Endothelial cell of umbilical vein (primary cell): ENCODE measurements around the gene CACNB4. TPM values are rescaled to one million over a fixed set of nuclear protein-coding genes. Genes with fewer than 3 reads are reported as not detected.

Source experiments
- BruUV-seq: library from RNA; stranded (reverse); fragments of 400-500 nt; replicated peaks from 2 replicates; lab custom pipeline; 2021; lab: Mats Ljungman, UMichigan
- CTCF ChIA-PET: fragments of 300-600, 350-600 bp; sonication (Branson Sonifier 250); formaldehyde crosslinking; loops from one replicate; lab custom pipeline; 2021; ENCODE audit warnings: antibody characterized with exemption, inconsistent platforms; lab: Charles Lee
- POLR2A ChIA-PET: fragments of 300-600, 350-600 bp; sonication (Branson Sonifier 250); formaldehyde crosslinking; loops from one replicate; lab custom pipeline; 2021; ENCODE audit warnings: antibody characterized with exemption, inconsistent platforms; lab: Charles Lee
- DNase-seq: peaks from one replicate; pipeline ENCODE4 v3.0.0-alpha.2; 2011; ENCODE audit warnings: low read depth, low spot score
- FAIRE-seq: peaks from 2 replicates; lab custom pipeline; 2011; peaks lifted over from hg19 to GRCh38; lab: Jason Lieb, UNC
- H2AFZ ChIP-seq: 2 replicates; pipeline ENCODE4 v1.6.0; 2012; ENCODE audit warnings: low read depth, low read length, control low read depth, inconsistent platforms
- H3K27ac ChIP-seq: 2 replicates; pipeline ENCODE4 v1.5.1; 2011; ENCODE audit warnings: low read depth, mild to moderate bottlenecking, control low read depth, low read length, moderate library complexity; ENCODE audit not compliant: insufficient read depth
- H3K27me3 ChIP-seq, 2 experiments: 2 replicates each; pipeline versions ENCODE4 v1.6.0 to v1.6.1; 2011; ENCODE audit warnings: low read length in 2 of 2, mixed read lengths in 1 of 2; ENCODE audit not compliant: control insufficient read depth in 2 of 2, insufficient read depth in 2 of 2
- H3K36me3 ChIP-seq, 2 experiments: 2 replicates in 1 of 2; 3 replicates in 1 of 2; pipeline ENCODE4 v1.5.1; 2011; ENCODE audit warnings: low read length in 2 of 2, mild to moderate bottlenecking in 1 of 2, moderate library complexity in 1 of 2; ENCODE audit not compliant: control insufficient read depth in 2 of 2, insufficient read depth in 2 of 2; ENCODE audit errors: extremely low read depth in 1 of 2
- H3K4me1 ChIP-seq: 3 replicates; pipeline ENCODE4 v1.5.1; 2011; ENCODE audit warnings: mild to moderate bottlenecking, low read length; ENCODE audit not compliant: control insufficient read depth, insufficient read depth; ENCODE audit errors: extremely low read depth
- H3K4me2 ChIP-seq: 2 replicates; pipeline ENCODE4 v1.6.1; 2011; ENCODE audit warnings: low read length, control low read depth, mixed read lengths; ENCODE audit not compliant: insufficient read depth
- H3K4me3 ChIP-seq, 3 experiments: fragments of 200-600 bp in 1 of 3; sonication (generic), shearing (Covaris generic) in 1 of 3; replicated peaks in 1 of 3; 2 replicates each; pipeline ENCODE4 v1.5.1; 2011 to 2016; ENCODE audit warnings: control low read depth in 3 of 3, low read length in 3 of 3, mild to moderate bottlenecking in 2 of 3, inconsistent platforms in 1 of 3, low read depth in 1 of 3, moderate library complexity in 1 of 3; ENCODE audit not compliant: insufficient read depth in 1 of 3
- H3K79me2 ChIP-seq: 2 replicates; pipeline ENCODE4 v1.6.0; 2012; ENCODE audit warnings: low read length, inconsistent platforms; ENCODE audit not compliant: control insufficient read depth, insufficient read depth
- H3K9ac ChIP-seq: replicated peaks from 2 replicates; pipeline ENCODE3; 2011; ENCODE audit warnings: low read length, control low read depth; ENCODE audit not compliant: insufficient read depth; ENCODE audit errors: extremely low read depth
- H3K9me1 ChIP-seq: replicated peaks from 3 replicates; pipeline ENCODE4 v1.6.0; 2011; ENCODE audit warnings: mild to moderate bottlenecking, low read length; ENCODE audit not compliant: control insufficient read depth, insufficient read depth; ENCODE audit errors: extremely low read depth
- H3K9me3 ChIP-seq: replicated peaks from 2 replicates; pipeline ENCODE4 v1.5.1; 2012; ENCODE audit warnings: low read length, inconsistent platforms; ENCODE audit not compliant: control insufficient read depth, insufficient read depth
- H4K20me1 ChIP-seq: replicated peaks from 2 replicates; pipeline ENCODE3; 2011; ENCODE audit warnings: mild to moderate bottlenecking, low read length; ENCODE audit not compliant: control insufficient read depth, insufficient read depth; ENCODE audit errors: extremely low read depth
- CTCF ChIP-seq, 2 donors: IDR thresholded peaks; 1 replicate in 1 of 2; 2 replicates in 1 of 2; pipeline ENCODE4 v1.5.1; 2011; ENCODE audit warnings: low read length in 2 of 2, mild to moderate bottlenecking in 2 of 2, moderate library complexity in 2 of 2, control low read depth in 1 of 2, inconsistent platforms in 1 of 2, low read depth in 1 of 2; ENCODE audit not compliant: insufficient read depth in 1 of 2; ENCODE audit errors: extremely low read depth in 1 of 2
- EZH2 ChIP-seq: IDR thresholded peaks from 2 replicates; pipeline ENCODE4 v1.6.1; 2012; ENCODE audit warnings: borderline replicate concordance, low read depth, mild to moderate bottlenecking, moderate library complexity, low read length, inconsistent platforms; ENCODE audit not compliant: severe bottlenecking
- FOS ChIP-seq: IDR thresholded peaks from 2 replicates; pipeline ENCODE4 v1.6.1; 2011; ENCODE audit warnings: mild to moderate bottlenecking, low read length, moderate library complexity, borderline replicate concordance; ENCODE audit not compliant: insufficient read depth
- GATA2 ChIP-seq: IDR thresholded peaks from 2 replicates; pipeline ENCODE4 v1.7.0; 2011; ENCODE audit warnings: low read depth, mild to moderate bottlenecking, moderate library complexity, mixed read lengths, low read length; ENCODE audit not compliant: insufficient read length, insufficient read depth
- JUN ChIP-seq: IDR thresholded peaks from 2 replicates; pipeline ENCODE4 v1.6.1; 2011; ENCODE audit warnings: borderline replicate concordance, low read depth; ENCODE audit not compliant: insufficient read length, insufficient read depth
- MAX ChIP-seq: IDR thresholded peaks from 2 replicates; pipeline ENCODE4 v1.6.1; 2011; ENCODE audit not compliant: insufficient read depth, insufficient read length
- MYC ChIP-seq: IDR thresholded peaks from one replicate; pipeline ENCODE4 v1.6.1; 2011; ENCODE audit warnings: mild to moderate bottlenecking, low read depth, low read length
- POLR2A ChIP-seq: IDR thresholded peaks from 2 replicates; pipeline ENCODE4 v1.6.1; 2012; ENCODE audit warnings: low read depth, mild to moderate bottlenecking, control low read depth, low read length
- POLR2AphosphoS5 ChIP-seq: IDR thresholded peaks from 2 replicates; pipeline ENCODE4 v1.6.1; 2012; ENCODE audit warnings: low read depth, mild to moderate bottlenecking, control low read depth, low read length, moderate library complexity; ENCODE audit not compliant: insufficient read depth
- dilution Hi-C: fragments of 300-500 bp; cut with MboI; formaldehyde crosslinking; loops from one replicate; pipeline ENCODE4 v1.15.0; 2019; ENCODE audit warnings: low sequenced_read_pairs; ENCODE audit not compliant: extremely low pct_ligation_motif_present
- intact Hi-C: fragments of 100-400 bp; cut with micrococcal nuclease; formaldehyde crosslinking; loops from one replicate; pipeline ENCODE4 v1.10.0; 2022
- polyA plus RNA-seq, 4 experiments: library from polyadenylated mRNA; depleted of rRNA in 3 of 4; stranded (reverse) in 3 of 4; unstranded in 1 of 4; fragments of >200 nt; gene quantifications; 2 replicates each; pipeline versions ENCODE4 v1.2.1 to v1.2.3, GENCODE V29; 2011 to 2012; ENCODE audit warnings: missing spikeins in 1 of 4
- total RNA-seq: library from RNA; stranded (reverse); gene quantifications from 2 replicates; pipeline ENCODE4 v1.2.3, GENCODE V29; 2021

The CACNB4 gene
- total and polyA plus RNA-seq, 2 donors (not counting 3 experiments of a cell fraction or from before 2014, with no cell fraction given), result 0.23 to 0.58 TPM

GRCh38 chr2:151974988-151975387, 123.9 kb downstream of the CACNB4 start:
- Histone ChIP-seq H3K27ac (no peak overlapping the region), H3K36me3 (no peaks in the 10 kb centered on the region), H3K4me1 (no peaks in the 10 kb centered on the region), H4K20me1 (no peaks in the 10 kb centered on the region), H3K79me2 (no peaks in the 10 kb centered on the region), H2AFZ (no peak overlapping the region), H3K9me1 (no peaks in the 10 kb centered on the region), H3K9me3 (no peaks in the 10 kb centered on the region), H3K27me3 (peaks cover 2 to 14% of the 10 kb centered on the region in 2 experiments), H3K9ac (no peak overlapping the region), H3K4me3 (no peak overlapping the region), H3K4me2 (no peak overlapping the region)
- TF ChIP-seq JUN, result no peak
- no peak for TF ChIP-seq FOS
- TF ChIP-seq GATA2, result no peak
- TF ChIP-seq POLR2A, result no peak
- TF ChIP-seq EZH2, result no peak
- no peak for TF ChIP-seq MAX
- no peak for TF ChIP-seq CTCF (IDR thresholded peaks at IDR 0.05; ENCODE audit: extremely low read depth in 1 of 2, insufficient read depth in 1 of 2, low read depth in 1 of 2, low read length in 2 of 2)
- no peak for TF ChIP-seq MYC
- no peak for TF ChIP-seq POLR2AphosphoS5
- ChIA-PET POLR2A (no interaction called here), CTCF (interaction anchor here (0.9 to 2.5 kb wide), 3 partner anchors 10 to 27 kb away, joined by 3 to 5 read pairs (median 4); no protein-coding TSS in a partner anchor)
- dilution Hi-C loops (no loop called here), intact Hi-C loops (no loop called here)
- BruUV-seq, result no TSS peak
- FAIRE-seq (no peak), DNase-seq (no peak)
